Measurements from ENCODE around the gene AREL1.

GRCh38 chr14:74697976-74698375 is 14.9 kb downstream of the AREL1 start:
- TF ChIP-seq YY1 (IDR thresholded peaks at IDR 0.05; ENCODE audit: low read depth) (no peak), TEAD4 (IDR thresholded peaks at IDR 0.05) (no peak), TAF1 (IDR thresholded peaks at IDR 0.05; ENCODE audit: low read depth) (no peak), ZBTB7A (IDR thresholded peaks at IDR 0.05; ENCODE audit: low read depth) (no peak), REST (IDR thresholded peaks at IDR 0.05; ENCODE audit: low read depth) (no peak), RAD21 (IDR thresholded peaks at IDR 0.05; ENCODE audit: low read depth) (no peak)
